Stimulated activated CD4-positive, alpha-beta T cell treated with anti-CD3 and anti-CD28 coated beads, Interleukin-15, amount 100 ng/mL, for 48 hours (primary cell): ENCODE data around the gene STK4.

Source experiments
- DNase-seq, 2 donors: peaks; one replicate each; pipeline ENCODE4 v3.0.0-alpha.2; 2020; ENCODE audit warnings: low read depth in 2 of 2

Gene STK4

GRCh38 chr20:45028424-45029136, 62.3 kb downstream of the STK4 start:
- DNase-seq, result no peak

GRCh38 chr20:45029884-45030283, 63.6 kb downstream of the STK4 start:
- no peak for DNase-seq

- no peak for DNase-seq
These were observed 66.0 kb downstream of the STK4 start for GRCh38 chr20:45032276-45032675.

DNA sequence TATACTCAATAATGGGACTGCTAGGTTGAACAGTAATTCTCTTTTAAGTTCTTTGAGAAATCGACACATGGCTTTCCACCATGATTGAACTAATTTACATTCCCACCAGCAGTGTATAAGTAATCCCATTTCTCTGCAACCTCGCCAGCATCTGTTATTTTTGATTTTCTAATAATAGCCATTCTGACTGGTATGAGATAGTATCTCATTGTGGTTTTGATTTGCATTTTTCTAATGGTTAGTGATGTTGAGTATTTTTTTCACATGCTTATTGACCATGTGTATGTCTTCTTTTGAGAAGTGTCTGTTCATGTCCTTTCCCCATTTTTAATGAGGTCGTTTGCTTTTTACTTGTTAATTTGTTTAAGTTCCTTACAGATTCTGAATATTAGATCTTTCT, 66.5 kb downstream of the STK4 start:
- no peak for DNase-seq

DNA sequence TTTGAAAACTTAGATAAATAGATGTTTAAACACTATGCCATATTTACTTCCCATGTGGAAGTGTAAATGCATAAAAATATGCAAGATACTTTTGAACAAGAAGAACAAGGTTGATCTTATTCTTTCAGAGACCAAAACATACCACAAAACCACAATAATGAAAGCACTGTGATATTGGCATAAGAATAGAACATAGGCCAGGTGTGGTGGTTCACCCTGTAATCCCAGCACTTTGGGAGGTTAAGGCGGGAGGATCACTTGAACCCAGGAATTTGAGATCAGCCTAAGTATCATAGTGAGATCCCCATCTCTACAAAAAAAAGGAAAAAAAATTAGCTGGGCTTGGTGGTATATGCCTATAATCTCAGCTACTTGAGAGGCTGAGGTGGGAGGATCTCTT, 68.1 kb downstream of the STK4 start:
- no peak for DNase-seq

- peak; percentile 43 to 47 for DNase-seq
These were observed 69.9 kb downstream of the STK4 start for GRCh38 chr20:45036044-45036755.

DNA sequence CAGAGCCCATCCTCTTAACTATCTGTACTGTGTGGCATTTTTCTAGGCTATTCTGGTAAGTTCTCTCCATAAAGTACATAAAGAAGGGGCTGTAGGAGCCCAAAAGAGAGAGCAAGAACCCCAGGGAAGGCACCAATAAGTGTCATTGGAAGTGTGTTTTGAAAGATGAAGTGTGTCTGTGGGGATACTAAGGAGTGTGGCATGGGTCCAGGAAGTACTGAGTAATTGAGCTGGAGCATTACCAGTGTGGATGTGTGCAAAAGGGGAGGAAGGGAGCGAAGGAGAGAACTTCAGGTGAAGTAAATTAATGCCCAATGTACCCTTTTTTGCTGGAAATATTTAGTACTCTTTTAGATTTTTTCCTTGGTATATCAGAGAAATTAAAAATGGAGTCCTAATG, 70.7 kb downstream of the STK4 start:
- no peak for DNase-seq

DNA sequence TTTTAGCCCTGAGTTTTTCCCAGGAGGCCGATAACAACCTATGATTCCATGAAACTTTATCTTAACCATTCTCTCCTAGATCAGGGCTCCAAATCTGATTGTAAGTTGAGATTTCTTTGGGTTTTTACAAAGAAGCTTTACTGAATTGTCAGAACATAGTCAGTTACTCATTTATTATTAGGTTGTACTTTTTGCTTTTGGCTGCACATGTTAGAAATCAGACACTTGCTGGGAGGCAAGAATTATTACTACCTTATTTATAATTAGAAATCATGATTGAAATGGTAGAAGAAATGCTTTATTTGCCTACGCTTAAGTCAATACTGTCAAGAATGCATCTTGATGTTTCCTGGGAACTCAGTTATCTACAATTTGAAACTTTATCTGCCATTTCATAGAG, 71.3 kb downstream of the STK4 start:
- no peak for DNase-seq

GRCh38 chr20:45038745-45039474, 72.6 kb downstream of the STK4 start:
- no peak for DNase-seq

GRCh38 chr20:45039475-45039820, 73.1 kb downstream of the STK4 start:
- no peak for DNase-seq

DNA sequence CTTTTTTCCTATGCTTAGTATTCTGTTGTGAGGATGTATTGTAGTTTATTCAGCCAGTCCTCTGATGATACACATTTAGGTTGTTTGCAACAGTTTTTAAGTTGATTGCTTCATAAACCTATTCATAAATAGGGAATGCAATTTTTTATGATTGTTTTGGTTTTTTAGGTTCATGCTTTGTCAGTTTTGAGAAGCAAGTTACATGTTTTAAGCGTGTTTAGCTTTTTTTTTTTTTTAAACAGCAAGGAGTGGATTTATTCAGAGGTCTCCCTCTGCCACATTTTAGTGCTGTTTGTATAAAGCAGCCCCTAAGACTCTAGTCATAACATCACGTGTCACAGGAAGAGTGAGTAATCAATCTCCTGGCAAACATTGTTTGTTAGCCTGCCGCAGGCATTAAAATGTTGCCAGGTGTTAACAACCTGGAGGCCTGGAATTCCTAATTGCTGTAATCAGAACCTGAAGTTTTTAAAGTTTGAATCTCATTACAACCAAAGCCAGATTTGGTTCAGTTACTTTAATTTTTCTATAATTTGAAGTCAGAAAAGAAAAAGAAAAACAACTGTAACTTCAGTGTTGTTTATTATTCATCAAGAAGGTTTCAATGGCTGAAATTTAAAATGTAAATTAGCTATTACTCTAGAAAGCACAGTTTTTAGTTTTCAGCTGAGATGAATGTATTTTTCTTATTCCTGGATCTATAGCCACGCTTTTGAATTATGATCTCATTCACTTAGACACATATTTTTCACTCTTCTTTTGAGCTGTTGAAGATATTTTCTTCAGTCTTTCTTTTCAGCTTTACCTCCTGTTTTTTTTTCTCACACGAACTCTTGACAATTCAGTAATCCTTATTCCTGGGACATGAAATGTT, 75.4 kb downstream of the STK4 start:
- DNase-seq, result no peak

GRCh38 chr20:45042978-45043377, 76.7 kb downstream of the STK4 start:
- DNase-seq, result no peak

- DNase-seq, result peak in 1 of 2 donors; percentile 20
These were observed 77.8 kb downstream of the STK4 start for GRCh38 chr20:45044084-45044573.

- DNase-seq, result no peak
These were observed 78.3 kb downstream of the STK4 start for GRCh38 chr20:45044601-45045000.

- no peak for DNase-seq
These were observed 81.3 kb downstream of the STK4 start for GRCh38 chr20:45047581-45048119.

- DNase-seq, result no peak
These were observed 83.1 kb downstream of the STK4 start for GRCh38 chr20:45049438-45049837.

GRCh38 chr20:45049904-45050471, 83.7 kb downstream of the STK4 start:
- DNase-seq, result no peak

DNA sequence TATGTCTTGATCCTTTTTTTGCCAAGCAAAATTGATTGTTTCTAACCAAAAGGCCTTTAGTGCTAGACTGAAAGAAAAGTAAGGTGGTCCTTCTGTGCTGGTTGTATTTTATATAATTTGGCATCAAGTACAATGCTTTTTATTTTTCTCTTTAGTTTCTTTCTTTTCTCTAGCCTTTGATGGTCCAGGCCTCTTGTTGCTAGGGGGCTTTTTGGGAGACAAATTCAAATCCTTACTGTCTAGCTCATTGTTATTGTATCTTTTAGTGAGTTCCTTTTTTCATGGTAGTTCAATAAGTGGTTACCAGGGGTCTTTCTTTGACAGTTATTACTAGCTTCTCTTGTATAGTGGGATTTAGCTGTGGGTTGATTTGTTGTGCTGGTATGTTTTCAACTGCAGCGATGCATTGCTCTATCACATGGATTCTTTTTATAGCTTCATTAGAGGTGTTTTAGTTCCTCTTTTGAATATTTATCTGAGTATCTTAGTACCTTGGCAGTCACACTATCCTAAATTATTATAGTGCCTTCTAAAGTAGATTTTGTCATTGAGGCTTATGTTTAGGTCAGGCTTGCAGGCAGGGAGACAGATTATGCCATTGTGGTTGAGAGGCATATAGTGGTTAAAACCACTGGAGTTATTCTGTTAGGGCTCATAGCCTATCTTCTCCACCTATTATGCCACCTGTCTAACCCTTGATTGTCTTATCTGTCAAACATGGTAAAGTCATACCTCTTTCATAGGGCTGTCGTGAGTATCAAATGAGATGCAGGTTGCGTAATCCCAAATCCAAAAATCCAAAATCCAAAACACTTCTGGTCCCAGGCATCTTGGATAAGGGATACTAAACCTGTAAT, 85.1 kb downstream of the STK4 start:
- DNase-seq, result no peak

DNA sequence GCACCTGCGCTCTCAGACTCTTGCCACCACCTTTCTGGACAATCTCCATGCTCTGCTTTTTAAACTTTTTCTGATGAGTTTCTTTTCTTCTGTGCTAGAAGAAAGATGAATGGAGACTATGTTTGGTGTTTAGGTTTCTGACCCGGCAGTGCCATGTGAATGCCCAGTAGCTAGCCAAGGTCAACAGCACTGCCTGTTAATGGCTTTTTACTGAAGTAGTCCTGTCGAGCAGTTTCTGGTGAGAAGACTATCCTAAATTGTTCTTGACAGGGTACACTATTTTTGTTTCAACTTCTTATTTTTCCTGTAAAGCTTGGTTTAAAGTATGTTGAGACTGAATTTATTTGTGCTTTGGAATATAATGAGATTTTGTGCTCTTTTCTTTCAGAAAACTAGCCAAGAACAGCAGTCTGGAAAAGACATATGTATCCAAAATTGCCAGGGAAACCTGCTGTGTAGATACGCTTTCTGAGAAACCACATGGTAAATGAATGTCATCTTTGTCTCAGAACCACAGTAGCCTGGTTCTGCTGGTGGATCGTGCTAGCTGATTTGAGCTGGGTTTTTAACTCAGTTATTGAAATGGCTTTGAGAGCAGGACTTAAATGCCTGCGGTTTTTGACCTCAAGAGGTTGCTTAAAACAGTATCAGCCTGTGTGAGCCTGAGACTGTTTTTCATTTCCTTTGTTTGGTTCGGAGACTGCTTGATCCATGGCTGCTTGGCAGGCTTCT, 86.6 kb downstream of the STK4 start:
- DNase-seq, result no peak
